ENCODE results near the gene SF3A2.

Gene SF3A2

GRCh38 chr19:2230807-2231533 is 5.7 kb upstream of the SF3A2 start:
- TF ChIP-seq ZBTB7A (IDR thresholded peaks at IDR 0.05; ENCODE audit: low read depth) = no peak
- no peak for TF ChIP-seq REST (IDR thresholded peaks at IDR 0.05; ENCODE audit: low read depth)
- no peak for TF ChIP-seq TCF12 (IDR thresholded peaks at IDR 0.05; ENCODE audit: low read depth)
- TF ChIP-seq CREB1 (IDR thresholded peaks at IDR 0.05; ENCODE audit: low read depth) = no peak
- no peak for TF ChIP-seq MAX (IDR thresholded peaks at IDR 0.05)
- TF ChIP-seq TAF1 (IDR thresholded peaks at IDR 0.05; ENCODE audit: low read depth) = no peak
- no peak for TF ChIP-seq EP300 (IDR thresholded peaks at IDR 0.05; ENCODE audit: borderline replicate concordance)
- TF ChIP-seq YY1 (IDR thresholded peaks at IDR 0.05; ENCODE audit: low read depth) = no peak
- no peak for TF ChIP-seq USF1 (IDR thresholded peaks at IDR 0.05)
- no peak for TF ChIP-seq NFIC (IDR thresholded peaks at IDR 0.05)
- TF ChIP-seq TEAD4 (IDR thresholded peaks at IDR 0.05) = no peak
- no peak for TF ChIP-seq CEBPB (IDR thresholded peaks at IDR 0.05)
- no peak for TF ChIP-seq EGR1 (IDR thresholded peaks at IDR 0.05)
- TF ChIP-seq FOXM1 (IDR thresholded peaks at IDR 0.05; ENCODE audit: borderline replicate concordance, low read depth) = no peak

GRCh38 chr19:2231621-2232221 is 4.9 kb upstream of the SF3A2 start:
- no peak for TF ChIP-seq CEBPB (IDR thresholded peaks at IDR 0.05)
- no peak for TF ChIP-seq FOXM1 (IDR thresholded peaks at IDR 0.05; ENCODE audit: borderline replicate concordance, low read depth)
- no peak for TF ChIP-seq RAD21 (IDR thresholded peaks at IDR 0.05; ENCODE audit: low read depth)
- TF ChIP-seq TCF12 (IDR thresholded peaks at IDR 0.05; ENCODE audit: low read depth) = no peak
- TF ChIP-seq NFIC (IDR thresholded peaks at IDR 0.05) = no peak
- TF ChIP-seq EP300 (IDR thresholded peaks at IDR 0.05; ENCODE audit: borderline replicate concordance) = no peak
- TF ChIP-seq ZBTB7A (IDR thresholded peaks at IDR 0.05; ENCODE audit: low read depth) = no peak
- no peak for TF ChIP-seq EGR1 (IDR thresholded peaks at IDR 0.05)
- TF ChIP-seq USF1 (IDR thresholded peaks at IDR 0.05) = no peak

- no peak for TF ChIP-seq NFIC (IDR thresholded peaks at IDR 0.05)
- TF ChIP-seq MAX (IDR thresholded peaks at IDR 0.05) = no peak
- no peak for TF ChIP-seq RAD21 (IDR thresholded peaks at IDR 0.05; ENCODE audit: low read depth)
- no peak for TF ChIP-seq CREB1 (IDR thresholded peaks at IDR 0.05; ENCODE audit: low read depth)
- no peak for TF ChIP-seq TCF12 (IDR thresholded peaks at IDR 0.05; ENCODE audit: low read depth)
- no peak for TF ChIP-seq TEAD4 (IDR thresholded peaks at IDR 0.05)
- no peak for TF ChIP-seq CEBPB (IDR thresholded peaks at IDR 0.05)
- TF ChIP-seq EGR1 (IDR thresholded peaks at IDR 0.05) = no peak
- TF ChIP-seq EP300 (IDR thresholded peaks at IDR 0.05; ENCODE audit: borderline replicate concordance) = no peak
- TF ChIP-seq USF1 (IDR thresholded peaks at IDR 0.05) = no peak
- no peak for TF ChIP-seq REST (IDR thresholded peaks at IDR 0.05; ENCODE audit: low read depth)
- no peak for TF ChIP-seq ZBTB7A (IDR thresholded peaks at IDR 0.05; ENCODE audit: low read depth)
- TF ChIP-seq YY1 (IDR thresholded peaks at IDR 0.05; ENCODE audit: low read depth) = no peak
Observed at GRCh38 chr19:2232286-2233151, 4.1 kb upstream of the SF3A2 start.

- TF ChIP-seq MAX (IDR thresholded peaks at IDR 0.05) = no peak
- TF ChIP-seq RAD21 (IDR thresholded peaks at IDR 0.05; ENCODE audit: low read depth) = no peak
- TF ChIP-seq ZBTB7A (IDR thresholded peaks at IDR 0.05; ENCODE audit: low read depth) = no peak
- TF ChIP-seq TCF12 (IDR thresholded peaks at IDR 0.05; ENCODE audit: low read depth) = no peak
- TF ChIP-seq CREB1 (IDR thresholded peaks at IDR 0.05; ENCODE audit: low read depth) = no peak
- TF ChIP-seq TAF1 (IDR thresholded peaks at IDR 0.05; ENCODE audit: low read depth) = no peak
- no peak for TF ChIP-seq NFIC (IDR thresholded peaks at IDR 0.05)
- no peak for TF ChIP-seq YY1 (IDR thresholded peaks at IDR 0.05; ENCODE audit: low read depth)
- no peak for TF ChIP-seq EP300 (IDR thresholded peaks at IDR 0.05; ENCODE audit: borderline replicate concordance)
- no peak for TF ChIP-seq EGR1 (IDR thresholded peaks at IDR 0.05)
- TF ChIP-seq FOXM1 (IDR thresholded peaks at IDR 0.05; ENCODE audit: borderline replicate concordance, low read depth) = no peak
- no peak for TF ChIP-seq REST (IDR thresholded peaks at IDR 0.05; ENCODE audit: low read depth)
- no peak for TF ChIP-seq TEAD4 (IDR thresholded peaks at IDR 0.05)
- no peak for TF ChIP-seq USF1 (IDR thresholded peaks at IDR 0.05)
- no peak for TF ChIP-seq CEBPB (IDR thresholded peaks at IDR 0.05)
Observed at GRCh38 chr19:2233601-2234280, 2.9 kb upstream of the SF3A2 start.

Data from Ishikawa (cell line).